ENCODE results near the gene IL17C.

The IL17C gene

GRCh38 chr16:88618182-88618955 lies 20.0 kb upstream of the IL17C start:
- Histone ChIP-seq H3K14ac (ENCODE audit: low read length) (no peak overlapping the region), H3K79me1 (ENCODE audit: low read length) (no peaks in the 10 kb centered on the region), H4K91ac (ENCODE audit: low read depth, low read length) (no peak overlapping the region), H3K9me3 (ENCODE audit: insufficient read depth, low read depth, low read length) (no peaks in the 10 kb centered on the region), H2BK120ac (ENCODE audit: insufficient read depth, low read length, poor library complexity) (no peak overlapping the region), H3K18ac (ENCODE audit: low read length) (no peak overlapping the region), H4K12ac (ENCODE audit: low read depth, low read length) (no peak overlapping the region), H4K8ac (ENCODE audit: low read depth, low read length) (no peak overlapping the region), H3K4me2 (ENCODE audit: low read length) (no peak overlapping the region), H3K23ac (ENCODE audit: low read length) (no peak overlapping the region), H3K4me3 (ENCODE audit: low read depth, low read length) (no peak overlapping the region), H3K4me1 (ENCODE audit: control insufficient read depth in 1 of 2, insufficient read depth in 2 of 2, low read length in 2 of 2) (no peaks in the 10 kb centered on the region), H3K27me3 (ENCODE audit: insufficient read depth, low read length) (no peaks in the 10 kb centered on the region), H2AFZ (ENCODE audit: insufficient read depth, low read length, poor library complexity) (no peak overlapping the region), H3K27ac (ENCODE audit: low read depth, low read length) (no peak overlapping the region), H3K4ac (ENCODE audit: low read depth, low read length) (no peak overlapping the region), H3K9ac (ENCODE audit: low read length) (no peak overlapping the region), H2BK12ac (ENCODE audit: low read length) (no peak overlapping the region), H3K79me2 (ENCODE audit: control insufficient read depth, insufficient read depth, low read length, poor library complexity) (no peaks in the 10 kb centered on the region), H3K36me3 (ENCODE audit: control insufficient read depth in 1 of 2, insufficient read depth in 2 of 2, low read length in 2 of 2) (peaks cover 32 to 43% of the 10 kb centered on the region in 2 experiments), H2BK5ac (ENCODE audit: low read depth, low read length, poor library complexity) (no peak overlapping the region), H2AK5ac (ENCODE audit: low read length) (no peak overlapping the region)
- WGBS (ENCODE audit: extremely low coverage, insufficient coverage, insufficient read length): no CpG with 5 or more reads among the region's 20 CpGs
- DNase-seq: no peak

- Histone ChIP-seq H3K4ac (ENCODE audit: low read depth, low read length) (no peak overlapping the region), H2BK120ac (ENCODE audit: insufficient read depth, low read length, poor library complexity) (no peak overlapping the region), H3K14ac (ENCODE audit: low read length) (no peak overlapping the region), H2AK5ac (ENCODE audit: low read length) (no peak overlapping the region), H4K91ac (ENCODE audit: low read depth, low read length) (no peak overlapping the region), H3K79me2 (ENCODE audit: control insufficient read depth, insufficient read depth, low read length, poor library complexity) (no peaks in the 10 kb centered on the region), H3K18ac (ENCODE audit: low read length) (no peak overlapping the region), H3K9ac (ENCODE audit: low read length) (no peak overlapping the region), H3K9me3 (ENCODE audit: insufficient read depth, low read depth, low read length) (no peaks in the 10 kb centered on the region), H3K23ac (ENCODE audit: low read length) (no peak overlapping the region), H3K4me2 (ENCODE audit: low read length) (no peak overlapping the region), H3K27me3 (ENCODE audit: insufficient read depth, low read length) (no peaks in the 10 kb centered on the region), H2BK12ac (ENCODE audit: low read length) (no peak overlapping the region), H3K36me3 (ENCODE audit: control insufficient read depth in 1 of 2, insufficient read depth in 2 of 2, low read length in 2 of 2) (peaks cover 36 to 46% of the 10 kb centered on the region in 2 experiments), H4K8ac (ENCODE audit: low read depth, low read length) (no peak overlapping the region), H3K4me3 (ENCODE audit: low read depth, low read length) (no peak overlapping the region), H2AFZ (ENCODE audit: insufficient read depth, low read length, poor library complexity) (no peak overlapping the region), H4K12ac (ENCODE audit: low read depth, low read length) (no peak overlapping the region), H3K79me1 (ENCODE audit: low read length) (no peaks in the 10 kb centered on the region), H3K27ac (ENCODE audit: low read depth, low read length) (no peak overlapping the region), H2BK5ac (ENCODE audit: low read depth, low read length, poor library complexity) (no peak overlapping the region), H3K4me1 (ENCODE audit: control insufficient read depth in 1 of 2, insufficient read depth in 2 of 2, low read length in 2 of 2) (no peaks in the 10 kb centered on the region)
- DNase-seq: no peak
- no CpG with 5 or more reads among the region's 19 CpGs for WGBS (ENCODE audit: extremely low coverage, insufficient coverage, insufficient read length)
Observed at GRCh38 chr16:88618956-88619667, 19.3 kb upstream of the IL17C start.

DNA sequence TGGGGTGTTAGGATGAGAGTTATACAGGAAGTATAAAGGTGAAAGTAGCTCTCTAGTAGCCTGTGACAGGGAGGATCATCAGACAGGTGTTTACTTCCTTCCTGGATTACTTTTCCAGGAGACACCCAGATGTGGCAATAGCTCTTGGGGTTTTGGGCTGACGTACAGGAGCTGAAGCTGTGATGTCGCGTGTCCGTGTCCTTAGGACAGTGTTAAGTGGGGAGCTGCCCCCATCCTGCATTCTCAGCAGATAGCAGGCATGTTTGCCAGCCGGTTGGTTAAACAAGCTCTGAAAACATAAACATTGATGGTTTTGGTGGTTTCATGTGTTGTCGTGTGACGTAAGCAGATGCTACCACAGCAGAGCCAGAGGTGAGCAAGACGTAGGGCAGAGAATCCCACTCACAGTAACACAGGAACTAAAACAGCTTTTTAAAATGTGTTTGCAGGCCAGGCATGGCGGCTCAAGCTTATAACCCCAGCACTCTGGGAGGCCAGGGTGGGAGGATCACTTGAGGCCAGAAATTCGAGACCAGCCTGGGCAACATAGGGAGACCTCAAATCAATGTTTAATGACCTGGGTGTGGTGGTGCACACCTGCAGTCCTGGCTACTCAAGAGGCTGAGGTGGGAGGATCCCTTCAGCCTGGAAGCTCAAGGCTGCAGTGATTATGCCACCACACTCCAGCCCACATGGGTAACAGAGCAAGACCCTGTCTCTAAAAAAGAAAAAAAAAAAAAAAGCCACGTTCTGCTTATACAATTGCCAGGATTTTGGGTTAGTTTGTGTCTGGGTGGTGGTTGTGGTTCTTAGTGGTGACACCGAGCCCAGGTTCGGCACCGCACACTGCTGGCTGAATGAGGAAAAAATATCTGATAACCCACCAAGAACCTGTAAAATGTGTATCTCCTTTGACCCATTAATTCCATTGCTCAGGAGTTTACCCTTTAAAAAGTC lies 18.2 kb upstream of the IL17C start:
- no peak overlapping the region for H4K12ac ChIP-seq (ENCODE audit: low read depth, low read length)
- no peaks in the 10 kb centered on the region for H3K27me3 ChIP-seq (ENCODE audit: insufficient read depth, low read length)
- no peak overlapping the region for H3K18ac ChIP-seq (ENCODE audit: low read length)
- no peak overlapping the region for H2BK12ac ChIP-seq (ENCODE audit: low read length)
- no peak overlapping the region for H3K27ac ChIP-seq (ENCODE audit: low read depth, low read length)
- no peak overlapping the region for H2BK5ac ChIP-seq (ENCODE audit: low read depth, low read length, poor library complexity)
- no peak overlapping the region for H4K91ac ChIP-seq (ENCODE audit: low read depth, low read length)
- DNase-seq: no peak
- H2AFZ ChIP-seq (ENCODE audit: insufficient read depth, low read length, poor library complexity): no peak overlapping the region
- no peak overlapping the region for H3K9ac ChIP-seq (ENCODE audit: low read length)
- no peak overlapping the region for H3K4me2 ChIP-seq (ENCODE audit: low read length)
- H4K8ac ChIP-seq (ENCODE audit: low read depth, low read length): no peak overlapping the region
- no peaks in the 10 kb centered on the region for H3K79me2 ChIP-seq (ENCODE audit: control insufficient read depth, insufficient read depth, low read length, poor library complexity)
- H3K79me1 ChIP-seq (ENCODE audit: low read length): no peaks in the 10 kb centered on the region
- no peak overlapping the region for H3K14ac ChIP-seq (ENCODE audit: low read length)
- no peaks in the 10 kb centered on the region for H3K4me1 ChIP-seq (ENCODE audit: control insufficient read depth in 1 of 2, insufficient read depth in 2 of 2, low read length in 2 of 2)
- no peak overlapping the region for H3K4me3 ChIP-seq (ENCODE audit: low read depth, low read length)
- H2AK5ac ChIP-seq (ENCODE audit: low read length): no peak overlapping the region
- H3K9me3 ChIP-seq (ENCODE audit: insufficient read depth, low read depth, low read length): no peaks in the 10 kb centered on the region
- WGBS (ENCODE audit: extremely low coverage, insufficient coverage, insufficient read length): no CpG with 5 or more reads among the region's 14 CpGs
- no peak overlapping the region for H3K23ac ChIP-seq (ENCODE audit: low read length)
- H2BK120ac ChIP-seq (ENCODE audit: insufficient read depth, low read length, poor library complexity): no peak overlapping the region
- peaks cover 40 to 54% of the 10 kb centered on the region in 2 experiments for H3K36me3 ChIP-seq (ENCODE audit: control insufficient read depth in 1 of 2, insufficient read depth in 2 of 2, low read length in 2 of 2)
- no peak overlapping the region for H3K4ac ChIP-seq (ENCODE audit: low read depth, low read length)

DNA sequence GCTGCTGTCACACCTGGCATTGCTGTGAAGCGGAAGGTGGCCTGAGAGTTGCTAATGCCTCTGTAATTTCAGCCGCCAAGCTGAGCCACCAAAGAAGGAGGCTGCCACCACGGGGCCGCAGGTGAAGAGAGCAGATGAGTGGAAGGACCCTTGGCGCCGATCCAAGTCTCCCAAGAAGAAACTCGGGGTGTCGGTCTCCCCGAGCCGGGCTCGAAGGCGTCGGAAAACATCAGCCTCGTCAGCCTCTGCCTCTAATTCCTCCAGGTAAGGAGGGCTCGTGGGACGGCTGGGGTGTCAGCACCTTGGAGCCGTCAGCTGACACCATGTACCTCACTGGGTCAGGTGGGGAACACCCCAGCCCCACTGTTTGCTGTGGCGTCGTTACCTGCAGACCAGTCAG lies 16.2 kb upstream of the IL17C start:
- no CpG with 5 or more reads among the region's 19 CpGs for WGBS (ENCODE audit: extremely low coverage, insufficient coverage, insufficient read length)
- H4K8ac ChIP-seq (ENCODE audit: low read depth, low read length): no peak overlapping the region

More for the DNA sequence above, 16.2 kb upstream of the IL17C start:
- no peak overlapping the region for H3K4me2 ChIP-seq (ENCODE audit: low read length)
- H2BK120ac ChIP-seq (ENCODE audit: insufficient read depth, low read length, poor library complexity): no peak overlapping the region
- H4K12ac ChIP-seq (ENCODE audit: low read depth, low read length): no peak overlapping the region
- no peak overlapping the region for H4K91ac ChIP-seq (ENCODE audit: low read depth, low read length)
- DNase-seq: no peak
- H3K4ac ChIP-seq (ENCODE audit: low read depth, low read length): no peak overlapping the region
- H2AFZ ChIP-seq (ENCODE audit: insufficient read depth, low read length, poor library complexity): no peak overlapping the region
- H3K23ac ChIP-seq (ENCODE audit: low read length): no peak overlapping the region
- no peak overlapping the region for H2BK12ac ChIP-seq (ENCODE audit: low read length)
- H3K79me1 ChIP-seq (ENCODE audit: low read length): no peaks in the 10 kb centered on the region
- H3K27me3 ChIP-seq (ENCODE audit: insufficient read depth, low read length): no peaks in the 10 kb centered on the region
- no peaks in the 10 kb centered on the region for H3K4me1 ChIP-seq (ENCODE audit: control insufficient read depth in 1 of 2, insufficient read depth in 2 of 2, low read length in 2 of 2)
- no peak overlapping the region for H3K9ac ChIP-seq (ENCODE audit: low read length)
- H3K9me3 ChIP-seq (ENCODE audit: insufficient read depth, low read depth, low read length): no peaks in the 10 kb centered on the region
- no peak overlapping the region for H3K4me3 ChIP-seq (ENCODE audit: low read depth, low read length)
- no peak overlapping the region for H3K18ac ChIP-seq (ENCODE audit: low read length)
- peaks cover 52 to 61% of the 10 kb centered on the region in 2 experiments for H3K36me3 ChIP-seq (ENCODE audit: control insufficient read depth in 1 of 2, insufficient read depth in 2 of 2, low read length in 2 of 2)
- no peak overlapping the region for H3K27ac ChIP-seq (ENCODE audit: low read depth, low read length)
- no peak overlapping the region for H2AK5ac ChIP-seq (ENCODE audit: low read length)
- no peak overlapping the region for H2BK5ac ChIP-seq (ENCODE audit: low read depth, low read length, poor library complexity)
- no peak overlapping the region for H3K14ac ChIP-seq (ENCODE audit: low read length)
- no peaks in the 10 kb centered on the region for H3K79me2 ChIP-seq (ENCODE audit: control insufficient read depth, insufficient read depth, low read length, poor library complexity)
